ENCODE data around the gene BABAM2. TPM values are rescaled to one million over a fixed set of nuclear protein-coding genes. Genes with fewer than 3 reads are reported as not detected.
A peak's percentile ranks its signal among the peaks of the same experiment; 100 is the strongest.

The BABAM2 gene
- total and polyA plus RNA-seq, 9 of the 15 experiments (the other 6 are each of a cell fraction or from before 2014, with no cell fraction given) = 10.9 to 37.4 (median 25.6) TPM

DNA sequence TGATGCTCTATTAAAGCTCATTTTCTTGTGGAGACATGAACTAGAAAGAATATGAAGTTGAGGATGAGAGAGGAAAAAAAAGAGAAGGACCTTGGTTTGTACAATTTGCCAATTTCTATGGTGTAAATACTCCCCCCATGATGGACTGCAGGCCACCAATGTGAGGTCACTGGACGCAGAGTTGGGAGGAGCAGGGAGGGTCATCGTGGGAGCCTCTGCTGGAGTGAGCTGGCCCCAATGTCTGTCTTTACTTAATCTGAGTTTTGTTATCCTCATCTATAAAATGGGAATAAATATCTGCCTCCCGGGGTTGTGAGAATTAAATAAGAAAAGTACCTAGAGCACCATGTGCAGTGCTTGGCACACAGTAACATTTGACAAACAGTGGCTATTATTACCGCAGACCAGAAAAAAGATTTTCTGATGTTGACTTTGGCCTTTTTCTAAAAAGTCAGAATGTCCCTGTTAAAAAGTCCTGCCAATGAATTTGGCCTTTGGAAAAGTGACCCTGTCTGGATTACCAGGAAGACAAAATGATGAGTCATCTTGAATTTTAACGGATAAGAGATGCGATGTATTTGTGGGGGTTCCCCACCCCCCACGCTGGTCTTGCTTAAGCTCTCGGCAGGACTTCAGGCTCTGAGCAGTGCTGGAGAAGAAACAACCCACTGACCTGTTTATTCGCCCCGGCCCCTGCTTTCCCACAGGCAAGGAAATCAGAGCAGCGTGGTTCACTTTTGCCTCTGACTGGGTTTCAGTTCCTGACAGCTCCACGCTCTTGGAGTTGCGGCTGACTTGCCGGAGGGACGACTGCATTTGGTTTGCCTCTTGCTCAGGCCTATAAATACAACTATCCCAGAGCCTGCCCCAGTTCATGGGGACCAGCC, 451.8 kb downstream of the BABAM2 start (continued):
- no peak for TF ChIP-seq ZNF143 (CRISPR knock-in tag; IDR thresholded peaks at IDR 0.05)
- no peak for TF ChIP-seq POLR2A (conservative IDR thresholded peaks at IDR 0.05)
- TF ChIP-seq CGGBP1 (CRISPR knock-in tag; IDR thresholded peaks at IDR 0.05) = no peak
- no peak for TF ChIP-seq ZFP1 (CRISPR knock-in tag; IDR thresholded peaks at IDR 0.05)
- TF ChIP-seq, protein P1, sequence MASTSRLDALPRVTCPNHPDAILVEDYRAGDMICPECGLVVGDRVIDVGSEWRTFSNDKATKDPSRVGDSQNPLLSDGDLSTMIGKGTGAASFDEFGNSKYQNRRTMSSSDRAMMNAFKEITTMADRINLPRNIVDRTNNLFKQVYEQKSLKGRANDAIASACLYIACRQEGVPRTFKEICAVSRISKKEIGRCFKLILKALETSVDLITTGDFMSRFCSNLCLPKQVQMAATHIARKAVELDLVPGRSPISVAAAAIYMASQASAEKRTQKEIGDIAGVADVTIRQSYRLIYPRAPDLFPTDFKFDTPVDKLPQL (IDR thresholded peaks at IDR 0.05; ENCODE audit: extremely low read depth, insufficient read length) = no peak
- TF ChIP-seq ZNF175 (CRISPR knock-in tag; IDR thresholded peaks at IDR 0.05; ENCODE audit: low read depth) = no peak
- TF ChIP-seq, protein P2, sequence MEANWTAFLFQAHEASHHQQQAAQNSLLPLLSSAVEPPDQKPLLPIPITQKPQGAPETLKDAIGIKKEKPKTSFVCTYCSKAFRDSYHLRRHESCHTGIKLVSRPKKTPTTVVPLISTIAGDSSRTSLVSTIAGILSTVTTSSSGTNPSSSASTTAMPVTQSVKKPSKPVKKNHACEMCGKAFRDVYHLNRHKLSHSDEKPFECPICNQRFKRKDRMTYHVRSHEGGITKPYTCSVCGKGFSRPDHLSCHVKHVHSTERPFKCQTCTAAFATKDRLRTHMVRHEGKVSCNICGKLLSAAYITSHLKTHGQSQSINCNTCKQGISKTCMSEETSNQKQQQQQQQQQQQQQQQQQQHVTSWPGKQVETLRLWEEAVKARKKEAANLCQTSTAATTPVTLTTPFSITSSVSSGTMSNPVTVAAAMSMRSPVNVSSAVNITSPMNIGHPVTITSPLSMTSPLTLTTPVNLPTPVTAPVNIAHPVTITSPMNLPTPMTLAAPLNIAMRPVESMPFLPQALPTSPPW (CRISPR knock-in tag; IDR thresholded peaks at IDR 0.05) = no peak
- TF ChIP-seq DMBX1 (CRISPR knock-in tag; IDR thresholded peaks at IDR 0.05; ENCODE audit: borderline replicate concordance) = no peak
- TF ChIP-seq FOXM1 (IDR thresholded peaks at IDR 0.05; ENCODE audit: low read depth) = no peak
- no peak for TF ChIP-seq FOXM1 (CRISPR knock-in tag; IDR thresholded peaks at IDR 0.05; ENCODE audit: low read depth)
- TF ChIP-seq, protein P3, sequence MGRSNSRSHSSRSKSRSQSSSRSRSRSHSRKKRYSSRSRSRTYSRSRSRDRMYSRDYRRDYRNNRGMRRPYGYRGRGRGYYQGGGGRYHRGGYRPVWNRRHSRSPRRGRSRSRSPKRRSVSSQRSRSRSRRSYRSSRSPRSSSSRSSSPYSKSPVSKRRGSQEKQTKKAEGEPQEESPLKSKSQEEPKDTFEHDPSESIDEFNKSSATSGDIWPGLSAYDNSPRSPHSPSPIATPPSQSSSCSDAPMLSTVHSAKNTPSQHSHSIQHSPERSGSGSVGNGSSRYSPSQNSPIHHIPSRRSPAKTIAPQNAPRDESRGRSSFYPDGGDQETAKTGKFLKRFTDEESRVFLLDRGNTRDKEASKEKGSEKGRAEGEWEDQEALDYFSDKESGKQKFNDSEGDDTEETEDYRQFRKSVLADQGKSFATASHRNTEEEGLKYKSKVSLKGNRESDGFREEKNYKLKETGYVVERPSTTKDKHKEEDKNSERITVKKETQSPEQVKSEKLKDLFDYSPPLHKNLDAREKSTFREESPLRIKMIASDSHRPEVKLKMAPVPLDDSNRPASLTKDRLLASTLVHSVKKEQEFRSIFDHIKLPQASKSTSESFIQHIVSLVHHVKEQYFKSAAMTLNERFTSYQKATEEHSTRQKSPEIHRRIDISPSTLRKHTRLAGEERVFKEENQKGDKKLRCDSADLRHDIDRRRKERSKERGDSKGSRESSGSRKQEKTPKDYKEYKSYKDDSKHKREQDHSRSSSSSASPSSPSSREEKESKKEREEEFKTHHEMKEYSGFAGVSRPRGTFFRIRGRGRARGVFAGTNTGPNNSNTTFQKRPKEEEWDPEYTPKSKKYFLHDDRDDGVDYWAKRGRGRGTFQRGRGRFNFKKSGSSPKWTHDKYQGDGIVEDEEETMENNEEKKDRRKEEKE (IDR thresholded peaks at IDR 0.05; ENCODE audit: borderline replicate concordance in 1 of 2, control insufficient read depth in 1 of 2, low read depth in 2 of 2, low read length in 1 of 2) = no peak
- no peak for TF ChIP-seq ZNF12 (CRISPR knock-in tag; IDR thresholded peaks at IDR 0.05)
- TF ChIP-seq POLR2B (IDR thresholded peaks at IDR 0.05; ENCODE audit: low read depth, partially characterized antibody) = no peak
- TF ChIP-seq, protein P4, sequence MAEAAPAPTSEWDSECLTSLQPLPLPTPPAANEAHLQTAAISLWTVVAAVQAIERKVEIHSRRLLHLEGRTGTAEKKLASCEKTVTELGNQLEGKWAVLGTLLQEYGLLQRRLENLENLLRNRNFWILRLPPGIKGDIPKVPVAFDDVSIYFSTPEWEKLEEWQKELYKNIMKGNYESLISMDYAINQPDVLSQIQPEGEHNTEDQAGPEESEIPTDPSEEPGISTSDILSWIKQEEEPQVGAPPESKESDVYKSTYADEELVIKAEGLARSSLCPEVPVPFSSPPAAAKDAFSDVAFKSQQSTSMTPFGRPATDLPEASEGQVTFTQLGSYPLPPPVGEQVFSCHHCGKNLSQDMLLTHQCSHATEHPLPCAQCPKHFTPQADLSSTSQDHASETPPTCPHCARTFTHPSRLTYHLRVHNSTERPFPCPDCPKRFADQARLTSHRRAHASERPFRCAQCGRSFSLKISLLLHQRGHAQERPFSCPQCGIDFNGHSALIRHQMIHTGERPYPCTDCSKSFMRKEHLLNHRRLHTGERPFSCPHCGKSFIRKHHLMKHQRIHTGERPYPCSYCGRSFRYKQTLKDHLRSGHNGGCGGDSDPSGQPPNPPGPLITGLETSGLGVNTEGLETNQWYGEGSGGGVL (CRISPR knock-in tag; IDR thresholded peaks at IDR 0.05) = no peak
- no peak for TF ChIP-seq BMI1 (IDR thresholded peaks at IDR 0.05; ENCODE audit: low read length)
- no peak for TF ChIP-seq ZBTB26 (CRISPR knock-in tag; IDR thresholded peaks at IDR 0.05)
- no peak for TF ChIP-seq NCOR1 (IDR thresholded peaks at IDR 0.05)
- TF ChIP-seq ZNF589 (CRISPR knock-in tag; IDR thresholded peaks at IDR 0.05; ENCODE audit: low read depth) = peak; percentile 69; the same call in 1 of the 2 replicates
